K562 (cell line): ENCODE results near the gene OR2B2. TPM values are rescaled to one million over a fixed set of nuclear protein-coding genes. Genes with fewer than 3 reads are reported as not detected.
A peak's percentile ranks its signal among the peaks of the same experiment; 100 is the strongest.

Experiments used
- BCLAF1 ChIP-seq, 2 experiments: fragments of 450-650 bp in 1 of 2; IDR thresholded peaks; 2 replicates each; pipeline ENCODE4 v1.6.1; 2011 to 2017; ENCODE audit warnings: low read depth in 2 of 2, antibody characterized with exemption in 1 of 2, borderline replicate concordance in 1 of 2, low read length in 1 of 2, mild to moderate bottlenecking in 1 of 2, mixed read lengths in 1 of 2; ENCODE audit not compliant: control insufficient read depth in 1 of 2
- KLF10 ChIP-seq: fragments of 250-450 bp; sonication (Bioruptor Pico); IDR thresholded peaks from 2 replicates; pipeline ENCODE4 v1.6.1; 2021; ENCODE audit warnings: matching md5 sums
- NRF1 ChIP-seq, 2 experiments: fragments of 450-650 bp; IDR thresholded peaks in 1 of 2; conservative IDR thresholded peaks in 1 of 2; 2 replicates each; pipeline ENCODE4 v1.6.1; 2014; ENCODE audit warnings: mild to moderate bottlenecking in 2 of 2
- polyA plus RNA-seq, 8 experiments: library from polyadenylated mRNA; depleted of rRNA in 4 of 8; stranded (reverse) in 5 of 8; unstranded in 3 of 8; fragments of >200 nt; fragmentation: Nextera tagmentation in 2 of 8; fragmentation: Illumina TruSeq in 1 of 8; extraction: Ambion mirVana in 2 of 8; extraction: Trizol in 1 of 8; gene quantifications; 2 replicates each; pipeline versions ENCODE4 v1.2.1 to v1.2.3, GENCODE V29; 2011 to 2014; ENCODE audit warnings: inconsistent platforms in 1 of 8, missing spikeins in 1 of 8
- total RNA-seq, 7 experiments: library from RNA; depleted of rRNA in 6 of 7; stranded (reverse); fragments of >200 nt in 6 of 7; fragmentation: Illumina TruSeq in 2 of 7; extraction: Trizol in 2 of 7; gene quantifications; 2 replicates each; pipeline versions ENCODE4 v1.2.1 to v1.2.3, GENCODE V29; 2011 to 2021; ENCODE audit warnings: low replicate concordance in 1 of 7
- TF ChIP-seq, protein P1 (sequence below), 2 experiments: fragments of 450-650 bp; IDR thresholded peaks; 2 replicates each; pipeline ENCODE4 v1.6.1; 2016; ENCODE audit warnings: mild to moderate bottlenecking in 2 of 2, borderline replicate concordance in 1 of 2, low read depth in 1 of 2, moderate library complexity in 1 of 2

Gene OR2B2
- total and polyA plus RNA-seq, 9 of the 15 experiments (the other 6 are each of a cell fraction or from before 2014, with no cell fraction given) = 0.24 TPM; not detected in 8

DNA sequence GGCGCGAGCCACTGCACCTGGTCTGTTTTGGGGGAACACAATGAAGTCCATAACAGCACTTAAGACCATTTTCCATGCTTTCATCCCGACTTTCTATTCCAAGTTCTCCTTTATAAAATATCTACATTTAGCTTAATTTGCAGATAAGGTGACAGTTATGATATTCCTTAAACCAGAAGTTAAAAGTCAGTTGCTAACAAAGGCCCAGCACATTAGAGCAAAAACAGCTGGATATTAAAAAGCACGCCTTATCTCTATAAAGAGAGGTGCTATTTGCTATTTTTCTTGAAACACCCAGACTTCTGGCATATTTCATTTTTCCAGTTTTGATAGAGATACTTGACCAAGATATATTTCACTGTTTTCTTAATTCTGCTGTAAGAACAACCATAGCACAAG is 15.8 kb downstream of the OR2B2 start (continued):
- peak in 1 of 2 experiments; percentile 61; a peak in 1 of 4 replicates for TF ChIP-seq BCLAF1 (IDR thresholded peaks at IDR 0.05; ENCODE audit: borderline replicate concordance in 1 of 2, control insufficient read depth in 1 of 2, low read depth in 2 of 2, low read length in 1 of 2)
- no peak for TF ChIP-seq KLF10
- TF ChIP-seq, protein P1, sequence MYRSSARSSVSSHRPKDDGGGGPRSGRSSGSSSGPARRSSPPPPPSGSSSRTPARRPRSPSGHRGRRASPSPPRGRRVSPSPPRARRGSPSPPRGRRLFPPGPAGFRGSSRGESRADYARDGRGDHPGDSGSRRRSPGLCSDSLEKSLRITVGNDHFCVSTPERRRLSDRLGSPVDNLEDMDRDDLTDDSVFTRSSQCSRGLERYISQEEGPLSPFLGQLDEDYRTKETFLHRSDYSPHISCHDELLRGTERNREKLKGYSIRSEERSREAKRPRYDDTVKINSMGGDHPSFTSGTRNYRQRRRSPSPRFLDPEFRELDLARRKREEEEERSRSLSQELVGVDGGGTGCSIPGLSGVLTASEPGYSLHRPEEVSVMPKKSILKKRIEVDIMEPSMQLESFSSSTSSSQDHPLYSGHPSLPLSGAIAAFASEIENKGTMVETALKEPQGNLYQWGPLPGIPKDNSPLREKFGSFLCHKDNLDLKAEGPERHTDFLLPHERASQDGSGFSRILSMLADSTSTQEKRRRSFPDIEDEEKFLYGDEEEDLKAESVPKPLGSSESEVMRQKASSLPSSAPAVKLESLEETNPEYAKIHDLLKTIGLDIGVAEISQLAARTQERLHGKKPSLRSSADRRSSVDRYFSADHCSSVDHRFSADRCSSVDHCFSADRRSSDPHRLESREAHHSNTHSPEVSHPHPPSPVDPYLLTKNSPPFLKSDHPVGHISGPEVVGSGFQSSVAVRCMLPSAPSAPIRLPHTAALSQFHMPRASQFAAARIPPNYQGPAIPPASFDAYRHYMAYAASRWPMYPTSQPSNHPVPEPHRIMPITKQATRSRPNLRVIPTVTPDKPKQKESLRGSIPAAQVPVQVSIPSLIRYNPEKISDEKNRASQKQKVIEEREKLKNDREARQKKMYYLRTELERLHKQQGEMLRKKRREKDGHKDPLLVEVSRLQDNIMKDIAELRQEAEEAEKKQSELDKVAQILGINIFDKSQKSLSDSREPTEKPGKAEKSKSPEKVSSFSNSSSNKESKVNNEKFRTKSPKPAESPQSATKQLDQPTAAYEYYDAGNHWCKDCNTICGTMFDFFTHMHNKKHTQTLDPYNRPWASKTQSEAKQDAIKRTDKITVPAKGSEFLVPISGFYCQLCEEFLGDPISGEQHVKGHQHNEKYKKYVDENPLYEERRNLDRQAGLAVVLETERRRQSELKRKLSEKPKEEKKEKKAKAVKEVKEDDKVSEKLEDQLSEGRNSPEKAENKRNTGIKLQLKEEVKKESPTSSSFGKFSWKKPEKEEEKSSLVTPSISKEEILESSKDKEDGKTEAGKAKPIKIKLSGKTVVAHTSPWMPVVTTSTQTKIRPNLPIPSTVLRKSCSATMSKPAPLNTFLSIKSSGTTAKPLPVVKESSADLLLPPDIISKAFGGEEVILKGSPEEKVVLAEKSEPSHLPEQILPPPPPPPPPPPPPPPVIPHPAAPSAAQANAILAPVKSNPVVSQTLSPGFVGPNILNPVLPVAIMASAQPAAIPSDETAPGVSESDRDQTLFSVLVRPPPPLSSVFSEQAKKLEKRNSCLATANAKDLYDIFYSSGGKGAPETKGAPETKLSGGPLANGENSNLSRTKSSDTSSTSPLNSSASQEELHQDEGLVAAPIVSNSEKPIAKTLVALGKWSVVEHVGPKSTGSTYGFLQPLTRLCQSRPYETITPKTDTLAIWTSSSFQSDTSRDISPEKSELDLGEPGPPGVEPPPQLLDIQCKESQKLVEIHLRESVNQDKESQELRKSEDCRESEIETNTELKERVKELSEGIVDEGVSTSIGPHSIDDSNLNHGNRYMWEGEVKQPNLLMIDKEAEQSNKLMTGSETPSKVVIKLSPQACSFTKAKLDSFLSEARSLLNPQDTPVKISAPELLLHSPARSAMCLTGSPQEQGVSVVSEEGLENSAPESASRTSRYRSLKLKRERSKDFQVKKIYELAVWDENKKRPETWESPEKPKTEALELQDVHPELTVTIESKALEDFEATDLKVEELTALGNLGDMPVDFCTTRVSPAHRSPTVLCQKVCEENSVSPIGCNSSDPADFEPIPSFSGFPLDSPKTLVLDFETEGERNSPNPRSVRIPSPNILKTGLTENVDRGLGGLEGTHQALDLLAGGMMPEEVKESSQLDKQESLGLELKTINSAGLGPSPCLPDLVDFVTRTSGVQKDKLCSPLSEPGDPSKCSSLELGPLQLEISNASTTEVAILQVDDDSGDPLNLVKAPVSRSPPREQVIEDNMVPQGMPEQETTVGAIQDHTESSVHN (IDR thresholded peaks at IDR 0.05; ENCODE audit: borderline replicate concordance in 1 of 2, low read depth in 1 of 2) = no peak
- TF ChIP-seq NRF1 (conservative IDR thresholded peaks at IDR 0.05 in 1 of 2, IDR thresholded peaks at IDR 0.05 in 1 of 2) = 0 out of 4 replicates have a peak, but pooled peaks of 1 of the 2 experiments have one; percentile 1
